ENCODE measurements around the gene CAP1. TPM values are rescaled to one million over a fixed set of nuclear protein-coding genes. Genes with fewer than 3 reads are reported as not detected.

CAP1 gene
- polyA plus RNA-seq, 1 of the 3 experiments (the other 2 are of a cell fraction), result 244 TPM

- H3F3A ChIP-seq (replicated peaks; ENCODE audit: insufficient read depth), result peaks cover 3% of the 10 kb centered on the region
- H3K4me3 ChIP-seq (ENCODE audit: low read depth in 2 of 2, low read length in 1 of 2), result no peak overlapping the region
- H3K79me2 ChIP-seq (ENCODE audit: insufficient read depth), result no peaks in the 10 kb centered on the region
- H3K9ac ChIP-seq, result no peak overlapping the region
- no peak for TF ChIP-seq SMC3 (IDR thresholded peaks at IDR 0.05; ENCODE audit: low read depth, low read length)
- no peak for TF ChIP-seq USF2 (IDR thresholded peaks at IDR 0.05; ENCODE audit: borderline replicate concordance, low read depth, low read length)
- TF ChIP-seq MAX (IDR thresholded peaks at IDR 0.05; ENCODE audit: low read depth), result no peak
- no peak for TF ChIP-seq CHD2 (IDR thresholded peaks at IDR 0.05; ENCODE audit: low read length, partially characterized antibody)
- H3K36me3 ChIP-seq (replicated peaks in 1 of 2; ENCODE audit: control insufficient read depth in 1 of 2, insufficient read depth in 2 of 2, low read length in 1 of 2), result no peaks in the 10 kb centered on the region
- H3K27ac ChIP-seq (ENCODE audit: low read depth in 2 of 2, low read length in 1 of 2), result no peak overlapping the region
- no peaks in the 10 kb centered on the region for H3K27me3 ChIP-seq (ENCODE audit: insufficient read depth)
- no peak overlapping the region for H3K4me2 ChIP-seq
- no peak overlapping the region for H2AFZ ChIP-seq (ENCODE audit: low read depth)
- no peaks in the 10 kb centered on the region for H3K9me2 ChIP-seq
- H4K20me1 ChIP-seq (ENCODE audit: insufficient read depth), result no peaks in the 10 kb centered on the region
- 23% methylated on average over 2 of the region's 2 CpGs for WGBS (ENCODE audit: low lambda C conversion rate)
- no peaks in the 10 kb centered on the region for H3K9me3 ChIP-seq
- no peak for DNase-seq
- ChIA-PET POLR2A (no interaction called here), CTCF (interaction anchor here (0.6 to 1.4 kb wide), 2 partner anchors 10 to 105 kb away, joined by 3 read pairs; no protein-coding TSS in a partner anchor)
- H3K4me1 ChIP-seq (ENCODE audit: control insufficient read depth in 1 of 2, insufficient read depth in 2 of 2, low read depth in 1 of 2, low read length in 1 of 2), result no peaks in the 10 kb centered on the region
Observed at GRCh38 chr1:40024671-40025070, 15.9 kb upstream of the CAP1 start.

GRCh38 chr1:40027647-40028046, 12.9 kb upstream of the CAP1 start:
- POLR2A ChIA-PET, result no interaction called here
- no peak overlapping the region for H3K9ac ChIP-seq
- DNase-seq, result no peak
- no peaks in the 10 kb centered on the region for H3K79me2 ChIP-seq (ENCODE audit: insufficient read depth)
- CTCF ChIA-PET, result interaction anchor here (1.1 to 3.0 kb wide), 2 partner anchors 54 to 108 kb away, joined by 3 to 16 read pairs; no protein-coding TSS in a partner anchor
- no peak overlapping the region for H2AFZ ChIP-seq (ENCODE audit: low read depth)
- H4K20me1 ChIP-seq (ENCODE audit: insufficient read depth), result no peaks in the 10 kb centered on the region
- peaks cover 15% of the 10 kb centered on the region for H3F3A ChIP-seq (replicated peaks; ENCODE audit: insufficient read depth)
- H3K27ac ChIP-seq (ENCODE audit: low read depth in 2 of 2, low read length in 1 of 2), result no peak overlapping the region
- H3K4me2 ChIP-seq, result no peak overlapping the region
- no peak for TF ChIP-seq USF1 (IDR thresholded peaks at IDR 0.05; ENCODE audit: borderline replicate concordance, low read depth)
- TF ChIP-seq SMC3 (IDR thresholded peaks at IDR 0.05; ENCODE audit: low read depth, low read length), result no peak
- TF ChIP-seq SIN3A (IDR thresholded peaks at IDR 0.05; ENCODE audit: borderline replicate concordance, low read depth, low read length), result no peak
- TF ChIP-seq IRF3 (IDR thresholded peaks at IDR 0.05; ENCODE audit: low read depth, low read length), result no peak
- no peak for TF ChIP-seq MXI1 (IDR thresholded peaks at IDR 0.05; ENCODE audit: low read depth, low read length)
- TF ChIP-seq NRF1 (IDR thresholded peaks at IDR 0.05; ENCODE audit: low read depth, low read length), result no peak
- no peaks in the 10 kb centered on the region for H3K9me2 ChIP-seq
- no peaks in the 10 kb centered on the region for H3K27me3 ChIP-seq (ENCODE audit: insufficient read depth)
- no peak overlapping the region for H3K4me3 ChIP-seq (ENCODE audit: low read depth in 2 of 2, low read length in 1 of 2)
- H3K9me3 ChIP-seq, result no peaks in the 10 kb centered on the region
- no peaks in the 10 kb centered on the region for H3K36me3 ChIP-seq (replicated peaks in 1 of 2; ENCODE audit: control insufficient read depth in 1 of 2, insufficient read depth in 2 of 2, low read length in 1 of 2)
- peaks cover 5 to 13% of the 10 kb centered on the region in 2 experiments; a peak in 2 of 4 replicates for H3K4me1 ChIP-seq (ENCODE audit: control insufficient read depth in 1 of 2, insufficient read depth in 2 of 2, low read depth in 1 of 2, low read length in 1 of 2)

Measured in SK-N-SH (cell line).